ENCODE results near the gene MMP24.
A peak's percentile ranks its signal among the peaks of the same experiment; 100 is the strongest.
"Not testable (repeated sequence)": the region's sequence is repeated elsewhere in the genome, so short reads cannot be mapped to it uniquely, and the experiment has no call there.

The MMP24 gene

DNA sequence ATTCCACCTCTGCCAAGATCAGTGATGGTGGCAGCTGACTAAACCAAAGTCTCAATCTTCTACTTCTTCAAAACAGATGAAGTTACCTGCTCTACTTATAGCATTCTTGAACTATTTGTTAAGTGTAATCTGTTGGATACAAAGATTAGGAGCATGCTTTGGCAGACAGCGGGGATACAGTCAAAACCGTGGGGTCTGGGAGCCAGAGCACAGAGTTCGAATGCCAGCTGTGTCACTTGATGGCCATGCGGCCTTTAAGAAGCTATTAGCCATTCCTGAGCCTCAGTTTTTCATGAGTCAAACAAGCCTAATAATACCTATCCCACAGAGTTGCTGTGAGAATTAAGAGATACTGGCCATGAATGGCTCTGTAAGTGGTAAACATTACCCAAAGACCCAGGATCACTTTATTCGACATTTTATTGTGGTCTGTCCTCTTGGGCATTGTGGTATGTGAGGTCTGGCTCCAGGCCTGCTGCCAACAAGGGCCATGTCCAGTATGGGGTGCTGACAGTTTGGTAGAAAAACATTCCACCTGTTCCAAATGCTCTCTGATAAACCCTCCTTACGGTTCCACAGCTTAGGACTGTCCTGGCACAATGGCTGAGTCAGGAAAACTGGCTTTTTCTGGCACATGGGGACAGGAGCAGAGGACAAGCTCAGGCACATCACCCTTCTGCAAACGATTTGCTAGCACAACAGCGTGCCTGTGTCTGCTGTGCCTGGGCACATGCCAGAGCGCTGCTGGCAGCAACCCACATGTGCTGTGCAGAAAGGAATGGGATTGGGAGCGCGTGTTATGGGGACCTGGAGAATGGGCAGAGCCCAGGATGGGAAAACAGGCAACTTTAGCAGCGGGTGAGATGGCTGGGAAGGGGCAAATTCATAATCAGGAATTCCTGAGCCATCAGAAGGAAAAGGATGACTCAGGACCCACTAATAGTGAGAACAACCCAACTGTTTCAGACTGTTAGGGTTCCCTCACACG, 81.5 kb downstream of the MMP24 start:
- DNase-seq (ENCODE audit: low read depth), result peak; percentile 69
- TF ChIP-seq CTCF (IDR thresholded peaks at IDR 0.05; ENCODE audit: low read length, missing control alignments), result no peak
- H3K4me3 ChIP-seq (replicated peaks; ENCODE audit: low read depth, low read length), result no peak overlapping the region

DNA sequence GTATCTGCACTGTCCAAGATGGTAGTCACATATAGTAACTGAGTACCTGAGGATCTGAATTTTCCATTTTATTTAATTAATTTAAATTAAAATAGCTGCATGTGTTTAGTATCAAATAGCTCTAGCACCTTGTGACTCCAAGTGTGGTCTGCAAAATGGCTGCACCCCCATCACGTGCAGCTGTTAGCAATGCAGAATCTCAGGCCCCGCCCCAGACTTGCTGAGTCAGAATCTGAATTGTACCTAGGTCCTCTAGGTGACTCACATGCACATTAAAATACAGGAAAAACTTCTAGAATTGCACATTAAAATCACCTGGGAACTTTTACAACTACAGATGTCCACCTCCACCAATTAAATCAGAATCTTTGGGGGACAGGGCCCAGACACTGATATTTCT, 84.9 kb downstream of the MMP24 start:
- no peak for DNase-seq (ENCODE audit: low read depth)
- no peak for TF ChIP-seq CTCF (IDR thresholded peaks at IDR 0.05; ENCODE audit: low read length, missing control alignments)
- no peak overlapping the region for H3K4me3 ChIP-seq (replicated peaks; ENCODE audit: low read depth, low read length)

DNA sequence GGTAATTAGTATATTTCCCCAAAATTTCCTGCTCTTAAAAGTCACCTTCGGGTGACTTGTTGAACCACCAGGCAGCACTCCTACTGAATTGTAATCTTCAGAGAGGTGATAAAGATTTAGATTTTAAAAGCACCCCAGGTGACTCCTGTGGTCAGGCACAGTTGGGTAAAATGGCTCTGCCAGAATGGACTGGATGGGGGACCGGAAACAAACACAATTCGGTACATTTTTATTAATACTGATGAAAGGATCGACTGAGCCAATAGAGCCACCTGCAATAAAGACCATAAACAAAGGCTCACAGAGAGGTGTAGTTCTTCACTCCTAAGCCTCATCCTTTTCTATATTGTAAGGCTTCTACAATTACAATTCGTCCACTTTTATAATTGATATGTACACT, 85.3 kb downstream of the MMP24 start:
- TF ChIP-seq CTCF (IDR thresholded peaks at IDR 0.05; ENCODE audit: low read length, missing control alignments), result no peak
- no peak for DNase-seq (ENCODE audit: low read depth)
- H3K4me3 ChIP-seq (replicated peaks; ENCODE audit: low read depth, low read length), result no peak overlapping the region

- DNase-seq (ENCODE audit: low read depth), result peak; percentile 81
- no peak for TF ChIP-seq CTCF (IDR thresholded peaks at IDR 0.05; ENCODE audit: low read length, missing control alignments)
- no peak overlapping the region for H3K4me3 ChIP-seq (replicated peaks; ENCODE audit: low read depth, low read length)
Measured at GRCh38 chr20:35312318-35312717, 85.8 kb downstream of the MMP24 start.

GRCh38 chr20:35314816-35315631, 88.5 kb downstream of the MMP24 start:
- no peak overlapping the region for H3K4me3 ChIP-seq (replicated peaks; ENCODE audit: low read depth, low read length)
- TF ChIP-seq CTCF (IDR thresholded peaks at IDR 0.05; ENCODE audit: low read length, missing control alignments), result no peak
- no peak for DNase-seq (ENCODE audit: low read depth)

DNA sequence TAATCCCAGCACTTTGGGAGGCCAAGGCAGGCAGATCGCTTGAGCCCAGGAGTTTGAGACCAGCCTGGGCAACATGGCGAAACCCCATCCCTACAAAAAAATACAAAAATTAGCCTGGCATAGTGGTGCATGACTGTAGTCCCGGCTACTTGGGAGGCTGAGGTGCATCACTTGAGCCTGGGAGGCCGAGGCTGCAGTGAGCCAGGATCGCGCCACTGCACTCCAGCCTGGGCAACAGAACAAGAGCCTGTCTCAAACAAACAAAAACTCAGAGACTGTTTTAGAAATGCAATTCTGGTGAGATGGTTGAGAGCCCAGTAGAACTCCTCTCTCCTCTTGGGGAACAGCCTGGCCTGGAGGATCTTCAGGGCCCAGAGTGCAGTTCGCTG, 89.1 kb downstream of the MMP24 start:
- not testable (repeated sequence) for H3K4me3 ChIP-seq (replicated peaks; ENCODE audit: low read depth, low read length); DNase-seq (ENCODE audit: low read depth)

- DNase-seq (ENCODE audit: low read depth), result no peak
- H3K4me3 ChIP-seq (replicated peaks; ENCODE audit: low read depth, low read length), result no peak overlapping the region
- no peak for TF ChIP-seq CTCF (IDR thresholded peaks at IDR 0.05; ENCODE audit: low read length, missing control alignments)
Measured at GRCh38 chr20:35316086-35316485, 89.6 kb downstream of the MMP24 start.
